A549 (cell line): ENCODE measurements around the gene SNAPC5.

Experiments
- CTCF ChIP-seq: fragments of >200 bp; sonication (Bioruptor Twin); formaldehyde crosslinking; IDR thresholded peaks from 3 replicates; pipeline ENCODE4 v1.5.1; 2016
- EP300 ChIP-seq, 2 experiments: fragments of >200 bp; sonication (Bioruptor Twin); formaldehyde crosslinking; IDR thresholded peaks; 2 replicates in 1 of 2; 3 replicates in 1 of 2; pipeline ENCODE4 v1.6.1; 2016 to 2017
- MYC ChIP-seq: IDR thresholded peaks from 2 replicates; pipeline ENCODE4 v1.6.1; 2012; ENCODE audit warnings: mild to moderate bottlenecking, inconsistent platforms, low read length, improper control_type of control experiment, borderline replicate concordance
- REST ChIP-seq: fragments of 200-600 bp; sonication (generic); IDR thresholded peaks from 2 replicates; pipeline ENCODE4 v1.6.1; 2016; ENCODE audit warnings: antibody characterized with exemption, mild to moderate bottlenecking, moderate library complexity
- RNF2 ChIP-seq: fragments of 200-600 bp; sonication (generic); IDR thresholded peaks from 2 replicates; pipeline ENCODE4 v1.6.1; 2016; ENCODE audit warnings: low read depth, mild to moderate bottlenecking, antibody characterized with exemption, moderate library complexity, borderline replicate concordance

DNA sequence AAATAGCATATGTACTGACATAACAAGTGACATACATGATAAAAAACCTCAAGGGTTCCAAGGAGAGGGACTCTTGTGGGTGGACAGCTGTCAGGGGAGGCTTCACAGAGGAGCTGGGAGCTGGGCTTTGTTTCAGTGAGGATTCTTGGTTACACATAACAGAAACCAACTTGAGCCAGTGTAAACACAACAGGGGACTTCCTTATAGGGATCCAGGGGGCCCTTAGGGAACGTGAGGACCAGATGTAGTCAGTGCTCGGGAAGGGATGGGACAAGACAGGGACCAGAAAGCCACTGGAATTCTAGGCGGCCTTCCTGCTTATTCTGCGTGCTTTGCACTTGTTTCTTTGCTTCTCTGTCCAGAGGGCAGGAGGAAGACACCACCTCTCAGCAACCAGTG, 34.9 kb downstream of the SNAPC5 start:
- TF ChIP-seq MYC (no peak), CTCF (no peak), EP300 (IDR thresholded peaks at IDR 0.05) (no peak), REST (no peak), RNF2 (no peak)
